ENCODE data around the gene CHTF18.

CHTF18 gene

GRCh38 chr16:782766-783403 lies 5.5 kb upstream of the CHTF18 start:
- Histone ChIP-seq H3K9ac (ENCODE audit: low read length) (no peak overlapping the region), H4K20me1 (ENCODE audit: low read depth, low read length) (no peaks in the 10 kb centered on the region), H3K4me2 (ENCODE audit: low read depth, low read length, poor library complexity, severe bottlenecking) (no peak overlapping the region), H3K79me2 (ENCODE audit: insufficient read depth, low read length) (peaks cover 6% of the 10 kb centered on the region), H3K9me2 (replicated peaks; ENCODE audit: insufficient read depth, low read length) (no peaks in the 10 kb centered on the region), H3K36me3 (ENCODE audit: low read length) (no peaks in the 10 kb centered on the region), H3K27ac (ENCODE audit: low read depth, low read length) (no peak overlapping the region), H3K9me3 (ENCODE audit: insufficient read depth, low read length) (no peaks in the 10 kb centered on the region), H3K27me3 (ENCODE audit: low read length) (no peaks in the 10 kb centered on the region), H3F3A (ENCODE audit: insufficient read depth) (no peaks in the 10 kb centered on the region), H3K4me3 (ENCODE audit: insufficient read depth, low read length, poor library complexity, severe bottlenecking) (no peak overlapping the region), H2AFZ (ENCODE audit: low read depth, low read length, severe bottlenecking) (no peak overlapping the region)
- TF ChIP-seq EZH2phosphoT487 (conservative IDR thresholded peaks at IDR 0.05; ENCODE audit: low read length): no peak
- TF ChIP-seq, protein P1, sequence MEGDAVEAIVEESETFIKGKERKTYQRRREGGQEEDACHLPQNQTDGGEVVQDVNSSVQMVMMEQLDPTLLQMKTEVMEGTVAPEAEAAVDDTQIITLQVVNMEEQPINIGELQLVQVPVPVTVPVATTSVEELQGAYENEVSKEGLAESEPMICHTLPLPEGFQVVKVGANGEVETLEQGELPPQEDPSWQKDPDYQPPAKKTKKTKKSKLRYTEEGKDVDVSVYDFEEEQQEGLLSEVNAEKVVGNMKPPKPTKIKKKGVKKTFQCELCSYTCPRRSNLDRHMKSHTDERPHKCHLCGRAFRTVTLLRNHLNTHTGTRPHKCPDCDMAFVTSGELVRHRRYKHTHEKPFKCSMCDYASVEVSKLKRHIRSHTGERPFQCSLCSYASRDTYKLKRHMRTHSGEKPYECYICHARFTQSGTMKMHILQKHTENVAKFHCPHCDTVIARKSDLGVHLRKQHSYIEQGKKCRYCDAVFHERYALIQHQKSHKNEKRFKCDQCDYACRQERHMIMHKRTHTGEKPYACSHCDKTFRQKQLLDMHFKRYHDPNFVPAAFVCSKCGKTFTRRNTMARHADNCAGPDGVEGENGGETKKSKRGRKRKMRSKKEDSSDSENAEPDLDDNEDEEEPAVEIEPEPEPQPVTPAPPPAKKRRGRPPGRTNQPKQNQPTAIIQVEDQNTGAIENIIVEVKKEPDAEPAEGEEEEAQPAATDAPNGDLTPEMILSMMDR (IDR thresholded peaks at IDR 0.05; ENCODE audit: insufficient read depth, low read length, poor library complexity, severe bottlenecking): no peak

DNA sequence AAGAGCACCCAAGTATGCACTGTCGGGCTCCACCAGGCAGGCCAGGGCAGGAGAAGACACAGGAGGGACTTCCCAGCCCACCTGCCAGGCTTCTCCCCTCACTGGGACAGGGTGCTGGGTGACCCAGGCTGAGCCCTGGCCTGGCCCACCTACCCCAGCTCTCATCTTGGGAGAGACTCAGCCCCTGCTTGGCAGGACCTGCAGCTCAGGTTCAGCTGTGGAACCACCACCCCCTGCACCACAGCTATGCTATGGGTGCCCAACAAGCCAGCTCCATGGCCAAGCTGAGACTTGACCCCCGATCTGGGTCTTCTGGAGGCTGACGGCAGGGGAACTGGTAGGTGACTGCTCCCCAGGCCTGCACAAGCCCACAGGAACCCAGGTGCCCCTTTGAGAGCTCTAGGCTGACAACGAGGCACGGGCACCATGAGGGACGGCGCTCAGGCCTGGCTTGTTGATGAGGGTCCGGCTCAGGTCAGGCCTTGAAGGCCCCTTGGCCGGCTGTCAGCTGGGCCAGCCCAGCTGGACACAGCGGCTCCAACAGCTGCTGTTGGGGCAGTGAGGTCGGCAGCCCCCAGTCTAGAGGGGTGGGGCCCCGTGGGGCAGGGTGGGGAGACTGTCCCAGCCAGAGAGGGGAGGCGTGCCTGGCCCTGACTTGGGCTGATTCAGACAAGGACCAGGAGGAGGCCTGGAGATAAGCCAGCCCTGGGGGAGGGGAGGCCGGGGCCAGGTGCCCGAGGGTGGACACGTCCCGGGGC lies 4.8 kb upstream of the CHTF18 start:
- no peak for TF ChIP-seq EZH2phosphoT487 (conservative IDR thresholded peaks at IDR 0.05; ENCODE audit: low read length)
- TF ChIP-seq, protein P1 (IDR thresholded peaks at IDR 0.05; ENCODE audit: insufficient read depth, low read length, poor library complexity, severe bottlenecking): no peak
- H3K4me3 ChIP-seq (ENCODE audit: insufficient read depth, low read length, poor library complexity, severe bottlenecking): no peak overlapping the region
- no peaks in the 10 kb centered on the region for H4K20me1 ChIP-seq (ENCODE audit: low read depth, low read length)
- H3K4me2 ChIP-seq (ENCODE audit: low read depth, low read length, poor library complexity, severe bottlenecking): no peak overlapping the region
- H3K9me2 ChIP-seq (replicated peaks; ENCODE audit: insufficient read depth, low read length): no peaks in the 10 kb centered on the region
- H3K9ac ChIP-seq (ENCODE audit: low read length): no peak overlapping the region
- H3F3A ChIP-seq (ENCODE audit: insufficient read depth): no peaks in the 10 kb centered on the region
- H3K27ac ChIP-seq (ENCODE audit: low read depth, low read length): no peak overlapping the region
- no peaks in the 10 kb centered on the region for H3K9me3 ChIP-seq (ENCODE audit: insufficient read depth, low read length)
- no peaks in the 10 kb centered on the region for H3K36me3 ChIP-seq (ENCODE audit: low read length)
- H3K27me3 ChIP-seq (ENCODE audit: low read length): no peaks in the 10 kb centered on the region
- H2AFZ ChIP-seq (ENCODE audit: low read depth, low read length, severe bottlenecking): no peak overlapping the region
- peaks cover 8% of the 10 kb centered on the region for H3K79me2 ChIP-seq (ENCODE audit: insufficient read depth, low read length)

GRCh38 chr16:784431-784830 lies 4.0 kb upstream of the CHTF18 start:
- Histone ChIP-seq H3K36me3 (ENCODE audit: low read length) (no peaks in the 10 kb centered on the region), H3K27ac (ENCODE audit: low read depth, low read length) (no peak overlapping the region), H3K9me3 (ENCODE audit: insufficient read depth, low read length) (no peaks in the 10 kb centered on the region), H3K4me3 (ENCODE audit: insufficient read depth, low read length, poor library complexity, severe bottlenecking) (no peak overlapping the region), H2AFZ (ENCODE audit: low read depth, low read length, severe bottlenecking) (no peak overlapping the region), H3K79me2 (ENCODE audit: insufficient read depth, low read length) (peaks cover 17% of the 10 kb centered on the region), H3K4me2 (ENCODE audit: low read depth, low read length, poor library complexity, severe bottlenecking) (no peak overlapping the region), H4K20me1 (ENCODE audit: low read depth, low read length) (no peaks in the 10 kb centered on the region), H3F3A (ENCODE audit: insufficient read depth) (no peaks in the 10 kb centered on the region), H3K27me3 (ENCODE audit: low read length) (no peaks in the 10 kb centered on the region), H3K9me2 (replicated peaks; ENCODE audit: insufficient read depth, low read length) (no peaks in the 10 kb centered on the region), H3K9ac (ENCODE audit: low read length) (no peak overlapping the region)
- TF ChIP-seq EZH2phosphoT487 (conservative IDR thresholded peaks at IDR 0.05; ENCODE audit: low read length): no peak
- TF ChIP-seq, protein P1 (IDR thresholded peaks at IDR 0.05; ENCODE audit: insufficient read depth, low read length, poor library complexity, severe bottlenecking): no peak
